ENCODE results near the gene ELOVL2. TPM values are rescaled to one million over a fixed set of nuclear protein-coding genes. Genes with fewer than 3 reads are reported as not detected.

ELOVL2 gene
- total RNA-seq, 1 experiment from 2014 or later = 0.07 TPM

- DNase-seq (ENCODE audit: low read depth, low spot score) (no peak), ATAC-seq (no peak)
- Histone ChIP-seq H3K9ac (ENCODE audit: low read length) (no peak overlapping the region), H3K9me3 (ENCODE audit: control insufficient read depth in 1 of 2, insufficient read depth in 1 of 2, low read depth in 1 of 2, low read length in 2 of 2) (no peaks in the 10 kb centered on the region), H3K4me2 (ENCODE audit: low read length) (no peak overlapping the region), H3K4me1 (ENCODE audit: control insufficient read depth in 1 of 2, insufficient read depth in 2 of 2, low read length in 2 of 2) (no peaks in the 10 kb centered on the region), H3K36me3 (ENCODE audit: control insufficient read depth in 1 of 2, insufficient read depth in 2 of 2, low read length in 2 of 2) (no peaks in the 10 kb centered on the region), H3K9me2 (ENCODE audit: insufficient read depth) (no peaks in the 10 kb centered on the region), H3K4me3 (replicated peaks in 1 of 2; ENCODE audit: low read depth in 1 of 2, low read length in 2 of 2) (no peak overlapping the region), H3K27me3 (ENCODE audit: insufficient read depth, low read length) (no peaks in the 10 kb centered on the region), H4K20me1 (ENCODE audit: insufficient read depth) (no peaks in the 10 kb centered on the region), H3K79me2 (ENCODE audit: insufficient read depth, low read length) (no peaks in the 10 kb centered on the region), H3K27ac (ENCODE audit: low read depth, low read length) (no peak overlapping the region), H2AFZ (ENCODE audit: low read depth, low read length, poor library complexity, severe bottlenecking) (no peak overlapping the region)
- TF ChIP-seq YY1 (IDR thresholded peaks at IDR 0.05; ENCODE audit: extremely low read depth, insufficient replicate concordance, low read depth, low read length) (no peak), CTCF (IDR thresholded peaks at IDR 0.05 in 2 of 3, conservative IDR thresholded peaks at IDR 0.05 in 1 of 3; ENCODE audit: borderline replicate concordance in 1 of 3, insufficient read depth in 1 of 3, low read depth in 2 of 3, low read length in 2 of 3) (no peak), EZH2 (IDR thresholded peaks at IDR 0.05) (no peak), POLR2AphosphoS5 (IDR thresholded peaks at IDR 0.05; ENCODE audit: low read depth, low read length) (no peak), POLR2A (IDR thresholded peaks at IDR 0.05; ENCODE audit: borderline replicate concordance, extremely low read depth, insufficient read depth, insufficient read length) (no peak), TCF7L2 (IDR thresholded peaks at IDR 0.05; ENCODE audit: borderline replicate concordance, extremely low read depth, insufficient read depth, insufficient read length) (no peak), FOSL1 (IDR thresholded peaks at IDR 0.05; ENCODE audit: low read depth) (no peak)
- TF ChIP-seq, protein P1, sequence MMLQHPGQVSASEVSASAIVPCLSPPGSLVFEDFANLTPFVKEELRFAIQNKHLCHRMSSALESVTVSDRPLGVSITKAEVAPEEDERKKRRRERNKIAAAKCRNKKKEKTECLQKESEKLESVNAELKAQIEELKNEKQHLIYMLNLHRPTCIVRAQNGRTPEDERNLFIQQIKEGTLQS (IDR thresholded peaks at IDR 0.05) = no peak
- CTCF ChIA-PET = no interaction called here
- POLR2A ChIA-PET = no interaction called here
- RAD21 ChIA-PET (ENCODE audit: low non-redundant PET in 1 of 2, low total read pairs in 2 of 2, uncharacterized antibody in 2 of 2, unreplicated experiment in 2 of 2) = no interaction called here
- no TSS peak for BruUV-seq (replicated peaks)
- intact Hi-C loops (cut with micrococcal nuclease) = no loop called here
Measured at GRCh38 chr6:10977231-10977968, 66.7 kb downstream of the ELOVL2 start.
